Smooth muscle cell (in vitro differentiated cells): Measurements from ENCODE around the gene VEPH1. TPM values are rescaled to one million over a fixed set of nuclear protein-coding genes. Genes with fewer than 3 reads are reported as not detected.

ENCODE experiments used
- DNase-seq: peaks from one replicate; lab custom pipeline; 2025; ENCODE audit not compliant: unreplicated experiment; lab: John Stamatoyannopoulos, UW
- H2AFZ ChIP-seq: fragments of 200-600 bp; sonication (generic); 2 replicates; pipeline ENCODE4 v1.6.0; 2016; ENCODE audit warnings: antibody characterized with exemption, low read depth, mild to moderate bottlenecking
- H3F3A ChIP-seq: fragments of 200-600 bp; sonication (generic); 2 replicates; pipeline ENCODE4 v1.6.0; 2017; ENCODE audit warnings: antibody characterized with exemption, low read depth
- H3K27ac ChIP-seq: fragments of 200-600 bp; sonication (generic); 2 replicates; pipeline ENCODE4 v1.5.1; 2016; ENCODE audit warnings: low read depth, mild to moderate bottlenecking
- H3K27me3 ChIP-seq: fragments of 200-600 bp; sonication (generic); 2 replicates; pipeline ENCODE4 v1.6.1; 2016; ENCODE audit warnings: low read depth, mild to moderate bottlenecking
- H3K36me3 ChIP-seq: fragments of 200-600 bp; sonication (generic); 2 replicates; pipeline ENCODE4 v1.5.1; 2016; ENCODE audit warnings: low read depth
- H3K4me1 ChIP-seq: fragments of 200-600 bp; sonication (generic); 2 replicates; pipeline ENCODE4 v1.5.1; 2016; ENCODE audit warnings: low read depth
- H3K4me2 ChIP-seq: fragments of 200-600 bp; sonication (generic); 2 replicates; pipeline ENCODE4 v1.6.0; 2016; ENCODE audit warnings: mild to moderate bottlenecking
- H3K4me3 ChIP-seq: fragments of 200-600 bp; sonication (generic); 2 replicates; pipeline ENCODE4 v1.5.1; 2016; ENCODE audit warnings: mild to moderate bottlenecking
- H3K79me2 ChIP-seq: fragments of 200-600 bp; sonication (generic); 2 replicates; pipeline ENCODE4 v1.6.0; 2016; ENCODE audit warnings: low read depth, mild to moderate bottlenecking
- H3K9ac ChIP-seq: fragments of 200-600 bp; sonication (generic); 2 replicates; pipeline ENCODE4 v1.6.0; 2016; ENCODE audit warnings: low read depth
- H3K9me3 ChIP-seq: fragments of 200-600 bp; sonication (generic); replicated peaks from 2 replicates; pipeline ENCODE4 v1.5.1; 2016; ENCODE audit warnings: low read depth
- H4K20me1 ChIP-seq: fragments of 200-600 bp; sonication (generic); 2 replicates; pipeline ENCODE4 v1.6.0; 2016; ENCODE audit warnings: low read depth
- CTCF ChIP-seq: fragments of 200-600 bp; sonication (generic); IDR thresholded peaks from 2 replicates; pipeline ENCODE4 v1.5.1; 2017; ENCODE audit warnings: borderline replicate concordance, mild to moderate bottlenecking, antibody characterized with exemption; ENCODE audit not compliant: insufficient read depth, poor library complexity, severe bottlenecking
- WGBS: methylation state at CpG from one replicate; pipeline ENCODE4 v1.1.7; 2016; ENCODE audit warnings: low lambda C conversion rate; 5-methylcytosine and 5-hydroxymethylcytosine counted together
- polyA plus RNA-seq: library from polyadenylated mRNA; unstranded; fragments of >200 nt; fragmentation: Nextera tagmentation; extraction: Ambion mirVana; gene quantifications from 2 replicates; pipeline ENCODE4 v1.2.1, GENCODE V29; 2016
- total RNA-seq: library from RNA; depleted of rRNA; stranded (reverse); fragments of >200 nt; gene quantifications from 2 replicates; pipeline ENCODE4 v1.2.3, GENCODE V29; 2014

VEPH1 gene
- total and polyA plus RNA-seq, 2 experiments from 2014 or later = 0.58 to 3.0 TPM

GRCh38 chr3:157251685-157252084 lies 251.5 kb downstream of the VEPH1 start:
- H4K20me1 ChIP-seq = no peaks in the 10 kb centered on the region
- H3K4me2 ChIP-seq = no peak overlapping the region
- no peak for DNase-seq
- no peak overlapping the region for H3K4me3 ChIP-seq
- peaks cover 17% of the 10 kb centered on the region for H3K4me1 ChIP-seq
- H3K9me3 ChIP-seq = no peaks in the 10 kb centered on the region
- H3K9ac ChIP-seq = no peak overlapping the region
- no peak overlapping the region for H2AFZ ChIP-seq
- no peaks in the 10 kb centered on the region for H3F3A ChIP-seq
- H3K27ac ChIP-seq = no peak overlapping the region
- no peaks in the 10 kb centered on the region for H3K79me2 ChIP-seq
- WGBS = 97% methylated on average over 3 of the region's 3 CpGs
- H3K27me3 ChIP-seq = no peaks in the 10 kb centered on the region
- TF ChIP-seq CTCF = no peak
- H3K36me3 ChIP-seq = no peaks in the 10 kb centered on the region

- Histone ChIP-seq H3F3A (no peaks in the 10 kb centered on the region), H3K4me3 (no peak overlapping the region), H3K36me3 (no peaks in the 10 kb centered on the region), H3K27me3 (no peaks in the 10 kb centered on the region), H3K27ac (no peak overlapping the region), H3K9ac (no peak overlapping the region), H3K4me1 (peaks cover 17% of the 10 kb centered on the region), H3K79me2 (no peaks in the 10 kb centered on the region), H3K9me3 (no peaks in the 10 kb centered on the region), H3K4me2 (no peak overlapping the region), H4K20me1 (no peaks in the 10 kb centered on the region), H2AFZ (no peak overlapping the region)
- no peak for TF ChIP-seq CTCF
- no peak for DNase-seq
- 84% methylated on average over 5 of the region's 5 CpGs for WGBS
Observed at GRCh38 chr3:157249606-157250005, 253.6 kb downstream of the VEPH1 start.

DNA sequence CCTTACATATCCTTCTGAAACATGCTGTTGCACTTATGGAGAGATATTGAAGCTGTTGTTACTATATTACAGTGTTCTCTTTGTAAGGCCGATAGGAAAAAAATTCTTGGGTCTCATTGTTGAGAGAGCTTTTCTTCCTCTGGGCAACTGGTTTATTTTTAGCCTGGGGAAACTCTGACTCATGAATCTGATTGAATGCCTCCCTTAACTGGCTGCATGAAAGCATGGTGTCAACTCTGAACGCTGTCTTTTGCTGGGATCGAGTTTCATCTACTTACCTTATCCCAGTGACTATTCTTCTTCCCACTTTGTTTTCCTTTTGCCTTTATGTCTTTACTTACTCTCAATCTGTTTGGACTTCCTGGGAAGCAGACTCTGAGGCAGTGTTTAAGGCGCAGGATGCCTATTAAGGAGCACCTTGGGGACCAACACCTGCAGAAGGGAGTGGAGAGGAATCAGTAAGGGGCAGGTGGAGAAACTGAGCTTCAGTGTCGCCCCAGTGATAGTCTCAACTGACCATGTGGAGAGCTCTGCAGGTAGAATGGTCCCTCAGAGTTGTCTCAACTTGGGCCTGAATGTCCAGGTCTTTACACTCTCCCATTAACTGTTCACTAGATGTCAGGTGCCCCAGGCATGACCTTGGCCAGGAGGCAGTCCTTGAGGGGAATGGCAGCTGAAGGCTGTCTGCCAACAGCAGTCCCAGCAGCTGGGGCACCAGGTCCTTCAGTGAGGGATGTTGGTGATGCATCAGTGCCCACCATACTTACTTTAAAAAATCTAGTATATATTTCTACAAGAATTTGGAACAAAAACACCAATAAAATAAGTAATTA lies 254.4 kb downstream of the VEPH1 start:
- H3K4me1 ChIP-seq = peaks cover 17% of the 10 kb centered on the region
- no peaks in the 10 kb centered on the region for H4K20me1 ChIP-seq
- no peak overlapping the region for H3K4me3 ChIP-seq
- H3K9ac ChIP-seq = no peak overlapping the region
- H3K79me2 ChIP-seq = no peaks in the 10 kb centered on the region
- H3K36me3 ChIP-seq = no peaks in the 10 kb centered on the region
- WGBS = 38% methylated on average over 5 of the region's 5 CpGs
- H2AFZ ChIP-seq = no peak overlapping the region
- no peaks in the 10 kb centered on the region for H3K27me3 ChIP-seq
- H3K27ac ChIP-seq = peak overlapping the region; percentile 59
- peak overlapping the region; percentile 79 for H3K4me2 ChIP-seq
- TF ChIP-seq CTCF = no peak
- no peak for DNase-seq
- no peaks in the 10 kb centered on the region for H3K9me3 ChIP-seq
- H3F3A ChIP-seq = no peaks in the 10 kb centered on the region

- Histone ChIP-seq H3K4me3 (no peak overlapping the region), H3K27me3 (no peaks in the 10 kb centered on the region), H3K9ac (no peak overlapping the region), H3F3A (no peaks in the 10 kb centered on the region), H3K4me2 (no peak overlapping the region), H3K27ac (no peak overlapping the region), H2AFZ (no peak overlapping the region), H3K36me3 (no peaks in the 10 kb centered on the region), H4K20me1 (no peaks in the 10 kb centered on the region), H3K79me2 (no peaks in the 10 kb centered on the region), H3K4me1 (peaks cover 17% of the 10 kb centered on the region), H3K9me3 (no peaks in the 10 kb centered on the region)
- WGBS = 97% methylated on average over 1 of the region's 1 CpG
- DNase-seq = no peak
- TF ChIP-seq CTCF = no peak
Observed at GRCh38 chr3:157247391-157247790, 255.8 kb downstream of the VEPH1 start.
